ENCODE data around the gene HNF1B.
"Not testable (repeated sequence)": the region's sequence is repeated elsewhere in the genome, so short reads cannot be mapped to it uniquely, and the experiment has no call there.

HNF1B gene

DNA sequence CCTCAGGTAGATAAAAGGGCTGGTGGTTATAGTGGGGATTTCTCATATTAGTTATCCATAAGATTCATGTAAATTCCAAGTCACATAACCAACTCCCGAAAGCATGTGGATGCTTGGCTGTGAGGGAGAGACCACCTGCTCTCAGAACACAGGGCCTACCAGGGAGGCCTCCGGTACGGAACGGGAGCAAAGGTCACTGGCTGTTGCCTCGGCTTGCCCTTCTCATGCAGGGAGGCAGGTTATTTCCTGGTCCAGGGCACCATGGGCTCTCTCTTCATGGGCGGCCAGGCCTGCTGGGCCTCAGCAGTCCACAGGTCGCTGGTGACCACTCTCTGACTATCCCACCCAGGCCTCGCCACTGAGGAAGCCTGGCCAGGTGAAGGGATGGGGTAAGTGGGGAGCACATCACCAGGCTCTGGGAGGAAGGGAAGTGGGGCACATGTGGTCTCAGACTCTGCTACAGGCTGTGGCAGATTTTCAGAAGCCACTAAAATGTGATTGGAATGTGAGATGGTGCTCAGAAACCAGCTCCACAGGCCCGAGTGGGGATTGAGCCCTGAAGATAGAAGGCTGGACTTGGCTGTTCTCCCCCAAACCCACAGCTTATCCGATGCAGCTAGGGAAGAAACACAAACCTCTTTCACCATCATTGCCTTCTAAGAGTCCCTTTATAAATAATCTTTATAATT lies 45.4 kb downstream of the HNF1B start:
- no peak for DNase-seq

DNA sequence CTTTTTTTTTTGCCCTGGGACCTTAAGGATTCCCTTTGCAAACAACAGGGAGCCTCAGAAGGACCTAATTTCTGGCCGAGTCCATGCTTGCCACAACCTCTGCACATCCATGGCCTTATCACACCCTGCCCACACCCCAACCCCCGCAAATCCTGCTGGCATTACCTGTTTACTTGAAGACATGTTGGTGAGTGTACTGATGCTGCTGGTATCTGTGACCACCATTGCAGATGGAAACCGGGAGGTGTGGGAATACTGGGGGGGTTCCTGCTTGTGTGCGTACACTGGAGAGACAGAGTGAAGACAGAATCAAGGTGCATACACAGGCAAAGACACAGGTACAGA lies 46.0 kb downstream of the HNF1B start:
- DNase-seq = no peak

DNA sequence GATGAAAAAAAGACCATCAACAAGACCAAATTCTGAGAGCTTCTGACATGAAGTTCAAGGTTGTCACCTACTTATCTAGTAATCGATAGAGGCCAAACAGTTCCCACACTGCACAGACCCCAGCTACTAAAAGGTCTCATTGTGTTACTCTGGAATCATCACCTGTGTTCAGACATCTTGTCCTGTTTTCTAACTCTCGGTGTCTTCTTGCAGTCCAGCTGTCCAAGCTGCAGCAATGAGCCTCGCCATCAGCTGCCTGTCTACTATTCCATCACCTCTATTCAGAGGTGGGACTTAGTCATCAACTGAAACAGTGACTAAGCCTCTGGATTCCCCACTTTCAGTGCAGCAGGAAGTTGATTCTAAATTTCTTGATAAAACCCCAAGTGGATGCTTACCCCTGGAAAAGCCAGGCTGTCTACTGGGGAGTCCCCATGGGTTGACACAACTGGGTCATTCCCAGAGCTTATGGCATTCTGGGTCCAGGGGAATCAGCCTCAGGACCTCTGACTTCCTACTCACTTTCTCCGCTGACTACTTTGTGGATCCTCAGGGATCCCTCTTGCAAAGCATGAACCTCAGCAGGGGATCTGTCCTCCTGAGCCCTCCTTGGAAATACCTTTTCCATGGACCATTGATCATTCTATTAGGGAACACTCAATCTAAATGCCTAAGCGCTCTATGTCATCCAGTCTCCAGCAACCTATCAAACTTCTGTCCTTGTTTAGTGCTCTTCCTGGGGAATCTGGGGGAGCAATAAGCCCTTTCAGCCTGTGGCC lies 46.5 kb downstream of the HNF1B start:
- DNase-seq = no peak

DNA sequence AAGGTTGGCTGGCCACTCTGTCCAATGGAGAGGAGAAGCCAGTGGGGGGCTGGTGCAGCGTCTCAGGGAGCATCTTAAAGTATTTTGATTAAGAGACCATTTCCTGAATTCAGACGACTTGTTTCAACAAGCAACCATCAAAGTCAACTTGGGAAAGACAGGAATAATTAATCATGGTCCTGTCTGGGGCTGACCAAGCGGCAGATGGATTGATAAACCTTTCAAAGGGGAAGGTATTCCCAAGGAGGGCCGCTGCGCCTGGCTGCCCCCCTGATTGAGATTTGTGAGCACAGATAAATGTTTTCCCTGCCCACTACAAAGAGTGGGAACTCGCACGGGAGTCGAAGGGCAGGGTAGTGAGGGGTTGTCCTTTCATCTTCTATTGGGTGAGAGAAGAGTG lies 47.5 kb downstream of the HNF1B start:
- no peak for DNase-seq

DNA sequence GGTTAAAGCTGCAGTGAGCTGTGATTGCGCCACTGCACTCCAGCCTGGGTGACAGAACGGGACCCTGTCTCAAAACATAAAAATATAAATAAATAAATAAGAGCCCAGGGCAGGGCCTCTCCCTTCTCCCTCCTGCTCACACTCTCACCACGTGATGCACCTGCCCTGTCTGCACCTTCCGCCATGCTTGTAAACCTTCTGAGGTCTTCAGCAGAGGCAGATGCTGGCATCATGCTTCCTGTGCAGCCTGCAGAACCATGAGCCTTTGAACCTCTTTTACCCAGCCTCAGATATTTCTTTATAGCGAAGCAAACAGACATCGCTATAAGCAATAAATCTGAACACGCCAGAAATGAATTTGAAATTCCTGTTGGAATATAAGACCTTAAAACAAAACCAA lies 48.5 kb downstream of the HNF1B start:
- DNase-seq = no peak

DNA sequence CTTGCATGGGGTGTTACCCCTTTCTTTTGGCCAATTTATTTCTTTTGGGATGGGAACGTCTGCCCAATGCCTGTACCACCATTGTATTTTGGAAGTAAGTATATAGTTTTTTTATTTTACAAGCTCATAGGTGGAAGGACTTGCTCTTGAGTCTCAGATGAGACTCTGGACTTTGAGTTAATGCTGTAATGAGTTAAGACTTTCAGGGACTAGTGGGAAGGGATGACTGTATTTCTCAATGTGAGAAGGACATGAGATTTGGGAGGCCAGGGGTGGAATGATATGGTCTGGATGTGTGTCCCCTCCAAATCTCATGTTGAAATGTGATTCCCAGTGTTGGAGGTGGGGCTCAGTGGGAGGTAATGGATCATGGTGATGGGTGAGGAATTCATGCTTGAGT lies 49.1 kb downstream of the HNF1B start:
- DNase-seq = no peak

DNA sequence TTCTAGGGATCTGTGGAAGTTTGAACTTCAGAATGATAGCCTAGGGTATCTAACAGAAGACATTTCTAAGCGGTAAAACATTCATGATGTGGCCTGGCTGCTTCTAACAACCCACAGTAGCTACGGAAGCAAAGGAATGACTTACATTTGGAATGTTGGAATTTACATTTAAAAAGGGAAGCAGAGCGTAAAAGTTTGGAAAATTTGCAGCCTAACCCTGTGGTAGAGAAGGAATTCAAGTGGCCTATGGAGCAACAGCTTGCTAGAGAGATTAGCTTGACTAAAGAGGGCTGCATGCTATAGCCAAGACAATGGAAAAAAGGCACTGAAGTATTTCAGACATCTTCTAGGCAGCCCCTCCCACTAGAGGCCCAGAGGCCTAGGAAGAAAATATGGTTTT lies 50.1 kb downstream of the HNF1B start:
- DNase-seq = no peak

DNA sequence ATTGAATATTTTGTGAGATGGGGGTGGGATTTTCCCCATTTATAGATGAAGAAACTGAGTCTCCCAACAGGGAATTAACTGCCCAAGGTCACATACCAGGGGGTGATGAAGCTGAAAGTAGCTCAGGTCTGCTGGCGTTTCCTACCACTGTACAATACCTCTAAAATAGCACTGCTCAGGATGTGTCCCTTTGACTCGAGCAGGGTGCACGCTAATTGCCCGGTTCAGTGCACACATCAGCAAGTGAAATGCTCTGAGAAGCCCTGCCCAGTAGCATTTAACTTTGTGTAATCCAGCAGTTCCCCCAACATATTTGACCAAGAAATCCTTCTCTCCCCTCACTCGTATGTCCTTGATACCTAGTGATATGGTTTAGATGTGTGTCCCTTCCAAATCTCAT lies 51.5 kb downstream of the HNF1B start:
- no peak for DNase-seq

DNA sequence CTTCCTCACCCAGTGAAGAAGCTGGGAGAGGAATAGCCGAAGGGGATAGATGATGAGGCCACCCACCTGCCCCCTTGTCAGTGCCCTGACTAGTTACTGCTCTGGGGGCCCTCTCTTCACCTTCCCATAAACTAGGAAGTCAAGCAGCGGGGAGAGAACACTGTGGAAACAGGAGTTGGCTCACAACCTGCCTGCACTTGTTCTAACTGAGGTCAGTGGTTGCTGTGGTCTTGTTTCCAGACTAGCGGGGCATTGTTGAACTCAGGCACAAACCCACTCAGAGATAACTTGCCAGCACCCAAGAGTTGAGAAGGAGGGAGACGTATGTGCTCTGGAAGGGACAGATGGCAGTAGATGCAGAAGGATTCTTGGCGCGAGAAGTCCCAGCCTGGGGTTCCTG lies 53.1 kb downstream of the HNF1B start:
- no peak for DNase-seq

DNA sequence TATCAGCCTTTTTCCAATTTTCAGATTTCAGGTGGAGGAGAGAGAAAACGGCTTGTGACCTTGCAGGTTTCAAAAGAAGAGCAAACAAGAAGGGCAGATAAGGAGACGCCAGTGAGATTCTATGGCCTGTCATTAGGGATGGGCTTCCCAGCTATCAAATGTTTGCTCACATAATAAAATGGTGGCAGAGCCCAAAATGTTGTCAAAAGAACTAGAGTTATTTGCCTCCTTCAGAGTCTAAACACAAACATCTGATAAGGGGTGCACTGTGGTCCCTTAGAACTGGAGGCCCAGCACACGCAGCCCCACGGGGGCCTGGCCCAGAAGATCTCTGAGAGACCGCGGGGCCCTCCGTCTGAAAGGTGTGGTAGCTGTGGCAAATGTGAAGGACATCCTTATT lies 55.5 kb downstream of the HNF1B start:
- DNase-seq = no peak

DNA sequence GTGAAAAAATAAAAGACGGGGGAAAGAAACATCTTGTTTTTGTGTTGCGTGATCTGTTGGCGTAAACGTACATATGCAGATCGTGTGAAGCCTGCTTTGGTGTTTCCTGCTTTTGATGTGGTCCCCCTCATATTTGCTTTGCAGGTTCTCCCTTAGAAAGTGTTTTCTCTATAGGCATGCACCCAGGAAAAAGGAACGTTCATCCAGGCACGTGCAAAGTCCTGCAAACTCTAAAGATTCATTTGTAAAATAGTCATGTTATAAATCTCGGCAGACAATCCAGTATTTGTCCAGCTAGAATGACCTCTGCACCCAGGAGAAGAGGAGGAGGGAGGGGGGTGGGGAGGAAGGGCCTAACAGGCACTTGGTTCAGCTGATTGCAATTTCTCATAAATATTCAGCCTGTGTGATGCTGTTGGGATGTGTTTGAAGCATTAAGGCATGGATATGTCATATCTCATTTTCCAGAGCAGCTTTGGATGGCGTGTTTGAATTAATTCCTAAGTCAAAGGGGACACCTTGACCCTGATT lies 61.3 kb downstream of the HNF1B start:
- no peak for DNase-seq

DNA sequence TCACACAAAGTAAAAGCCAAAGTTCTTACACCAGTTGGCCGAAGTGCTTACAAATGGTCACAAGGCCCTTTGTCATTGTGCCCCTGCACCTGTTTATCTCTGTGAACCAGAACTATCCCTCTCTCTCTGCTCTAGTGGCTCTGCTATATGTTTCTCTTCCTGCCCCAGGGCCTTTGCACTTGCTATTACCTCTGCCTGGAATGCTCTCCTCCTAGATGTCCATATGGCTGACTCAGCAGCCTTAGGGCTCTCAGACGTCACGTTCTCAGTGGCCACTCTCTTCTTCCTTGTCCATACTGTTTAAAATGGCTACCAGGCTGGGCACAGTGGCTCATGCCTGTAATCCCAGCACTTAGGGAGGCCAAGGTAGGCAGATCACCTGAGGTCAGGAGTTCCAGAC lies 62.9 kb downstream of the HNF1B start:
- DNase-seq = no peak

DNA sequence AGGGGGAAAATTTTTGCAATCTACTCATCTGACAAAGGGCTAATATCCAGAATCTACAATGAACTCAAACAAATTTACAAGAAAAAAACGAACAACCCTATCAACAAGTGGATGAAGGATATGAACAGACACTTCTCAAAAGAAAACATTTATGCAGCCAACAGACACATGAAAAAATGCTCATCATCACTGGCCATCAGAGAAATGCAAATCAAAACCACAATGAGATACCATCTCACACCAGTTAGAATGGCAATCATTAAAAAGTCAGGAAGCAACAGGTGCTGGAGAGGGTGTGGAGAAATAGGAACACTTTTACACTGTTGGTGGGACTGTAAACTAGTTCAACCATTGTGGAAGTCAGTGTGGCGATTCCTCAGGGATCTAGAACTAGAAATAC lies 64.9 kb downstream of the HNF1B start:
- not testable (repeated sequence) for DNase-seq

DNA sequence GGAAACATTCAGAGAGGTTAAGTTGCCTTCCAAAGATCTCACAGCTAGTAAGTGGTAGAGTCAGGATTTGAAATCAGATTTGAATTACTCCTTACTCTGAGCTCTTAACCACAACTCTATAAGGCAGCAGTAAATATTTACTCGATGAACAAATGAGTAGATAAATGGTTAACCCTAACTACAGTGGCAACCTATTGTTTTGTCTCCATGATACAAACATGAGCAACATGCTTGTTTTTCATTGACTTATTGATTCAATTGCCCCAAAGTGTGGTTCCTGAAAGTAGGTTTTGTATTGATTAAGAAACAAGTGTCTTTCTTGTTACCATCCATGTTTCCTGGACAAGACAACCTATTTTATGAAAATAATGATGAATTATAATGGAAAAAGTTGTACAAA lies 66.8 kb downstream of the HNF1B start:
- DNase-seq = no peak

DNA sequence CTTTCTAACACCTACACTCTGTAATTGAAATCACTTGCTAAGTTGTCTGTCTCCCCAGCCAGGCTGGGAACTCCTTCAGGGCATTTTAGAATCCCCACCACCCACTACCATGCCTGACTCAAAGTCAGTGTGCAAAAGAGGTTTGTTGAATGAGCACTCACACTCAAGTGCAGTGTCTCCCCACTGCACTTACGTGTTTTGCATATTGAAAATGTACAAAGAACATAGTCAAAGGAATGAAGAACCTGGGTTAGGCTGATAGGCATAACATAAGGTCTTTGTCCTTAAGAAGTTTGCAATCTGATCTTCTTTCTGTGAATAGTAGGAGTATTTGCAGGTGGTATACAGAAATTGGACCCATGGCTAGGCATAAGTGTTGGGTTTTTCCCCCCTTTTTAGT lies 67.8 kb downstream of the HNF1B start:
- no peak for DNase-seq

DNA sequence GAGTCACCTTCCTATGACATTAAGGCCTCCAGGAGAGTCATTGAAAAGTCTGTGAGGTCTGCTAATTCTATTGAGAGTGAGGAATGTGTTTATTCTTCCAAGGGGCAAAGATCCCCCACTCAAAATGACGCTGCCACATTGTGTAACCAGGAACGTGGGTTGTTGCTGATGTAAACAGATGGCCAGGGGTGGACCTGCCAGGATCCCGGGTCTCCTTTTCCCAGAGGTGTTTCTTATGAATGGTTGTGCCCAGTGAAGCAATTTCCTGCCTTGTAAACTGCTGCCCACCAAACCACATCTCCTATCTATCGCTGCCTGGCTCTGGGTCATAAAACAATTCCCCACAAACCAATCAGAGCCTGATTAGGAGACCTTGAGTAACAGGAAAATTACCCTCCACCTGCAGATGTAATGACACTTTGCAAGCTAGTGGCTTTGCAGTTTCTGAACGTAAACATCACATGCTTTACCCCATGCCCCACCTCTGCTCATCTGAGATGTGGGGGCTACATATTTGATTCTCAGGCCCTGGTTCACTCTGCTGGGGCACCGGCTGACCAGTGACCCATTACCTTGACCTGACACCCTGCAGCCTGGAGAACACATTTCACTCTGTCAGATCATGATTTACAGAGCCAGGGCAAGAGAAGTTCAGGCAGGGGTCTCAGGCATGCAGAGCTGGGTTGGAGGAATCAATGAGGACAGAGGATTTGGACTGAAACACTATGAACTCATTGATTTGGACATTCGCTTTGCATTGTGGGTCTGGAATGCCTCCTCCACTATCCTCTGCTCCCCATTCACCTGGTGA lies 68.5 kb downstream of the HNF1B start:
- no peak for DNase-seq

DNA sequence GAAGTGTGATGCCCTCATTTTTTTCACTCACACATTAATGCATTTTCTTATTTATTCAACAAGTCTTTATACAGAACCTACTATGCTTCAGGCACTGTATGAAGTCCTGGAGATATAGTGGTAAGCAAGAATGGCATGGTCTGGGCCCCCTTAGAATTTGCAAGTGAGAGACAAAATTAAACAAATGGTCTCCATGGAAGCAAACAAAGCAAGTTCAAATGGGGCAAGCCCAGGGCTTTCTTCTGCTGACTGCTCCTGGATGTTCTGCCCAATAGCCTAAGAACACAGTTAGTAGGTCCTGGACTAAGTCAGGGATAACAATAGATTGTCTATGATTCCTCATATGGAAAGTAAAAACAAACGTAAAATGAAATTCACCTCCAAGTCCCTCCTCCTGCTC lies 70.3 kb downstream of the HNF1B start:
- DNase-seq = no peak

DNA sequence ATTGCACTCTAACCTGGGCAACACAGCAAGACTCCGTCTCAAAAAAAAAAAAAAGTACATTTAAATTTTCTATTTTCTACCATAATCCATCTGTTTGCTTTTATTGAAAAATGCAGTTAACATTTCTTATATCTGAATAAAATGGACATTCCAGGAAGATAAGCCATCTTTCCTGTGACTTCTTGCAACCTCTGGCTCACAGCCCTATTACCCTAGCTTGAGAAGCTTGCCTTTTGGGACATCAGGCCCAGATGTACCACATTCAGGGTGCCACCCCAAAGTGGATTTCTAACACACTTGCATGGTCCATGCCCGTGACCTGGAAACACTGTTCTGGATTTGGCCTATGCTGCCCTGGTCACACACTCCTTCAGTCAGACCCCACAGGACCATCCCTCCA lies 71.5 kb downstream of the HNF1B start:
- no peak for DNase-seq

DNA sequence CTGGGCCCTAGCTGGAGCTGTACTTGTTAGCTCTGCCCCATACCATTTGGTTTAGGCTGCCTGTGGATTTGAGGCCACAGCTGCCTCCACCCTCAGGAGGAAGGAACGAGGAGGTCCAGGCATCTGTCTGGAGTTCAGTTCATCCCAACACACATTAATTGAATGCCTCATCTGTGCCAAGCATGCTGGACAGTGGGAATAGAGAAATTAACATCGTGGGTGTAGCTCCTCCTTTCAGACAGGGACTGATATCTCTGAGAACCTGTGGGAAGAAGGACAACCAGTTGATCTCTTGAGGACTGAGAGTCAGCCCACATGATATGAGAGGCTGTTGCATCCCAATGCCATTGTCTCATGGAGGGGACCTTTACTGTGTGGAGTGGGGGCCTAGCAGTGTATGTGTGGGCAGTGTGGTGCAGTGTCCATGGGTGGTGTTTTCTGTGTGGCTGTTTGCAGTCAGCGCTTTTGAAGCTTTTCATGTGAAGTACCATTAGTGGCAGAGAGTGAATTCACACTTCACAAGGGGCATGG lies 72.2 kb downstream of the HNF1B start:
- DNase-seq = no peak

DNA sequence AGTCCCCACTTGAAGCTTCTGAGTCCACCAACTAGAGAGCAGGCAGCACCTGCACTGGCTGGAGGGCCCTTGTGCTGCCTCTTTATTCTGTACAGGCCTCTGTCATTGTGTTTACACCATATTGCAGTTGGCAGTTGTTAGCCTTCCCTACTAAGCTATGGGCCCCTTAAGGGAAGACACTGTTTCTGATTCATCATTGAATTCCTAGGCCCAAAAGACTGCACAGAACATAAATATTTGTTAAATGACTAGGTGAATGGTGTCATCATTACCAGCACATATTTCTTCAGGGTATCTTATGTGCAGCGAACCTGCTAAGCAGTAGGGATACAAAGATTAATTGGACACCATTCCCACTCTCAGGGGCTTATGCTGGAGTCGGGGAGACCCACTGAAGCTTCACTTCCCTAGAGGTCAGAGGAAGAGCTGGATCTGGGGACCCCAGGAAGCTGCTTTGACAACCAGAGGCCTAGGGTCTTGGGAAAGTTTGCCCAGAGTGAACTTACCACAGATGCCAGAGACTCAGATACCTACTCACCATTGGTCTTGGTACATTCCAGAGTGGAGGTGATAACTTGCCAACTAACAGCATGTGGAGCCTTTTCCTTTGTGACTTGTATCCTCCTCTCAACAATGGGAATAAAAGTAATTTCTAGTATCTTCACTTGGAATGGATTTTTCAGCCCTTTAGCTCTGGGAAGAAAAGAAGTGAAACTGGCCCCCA lies 72.9 kb downstream of the HNF1B start:
- no peak for DNase-seq

DNA sequence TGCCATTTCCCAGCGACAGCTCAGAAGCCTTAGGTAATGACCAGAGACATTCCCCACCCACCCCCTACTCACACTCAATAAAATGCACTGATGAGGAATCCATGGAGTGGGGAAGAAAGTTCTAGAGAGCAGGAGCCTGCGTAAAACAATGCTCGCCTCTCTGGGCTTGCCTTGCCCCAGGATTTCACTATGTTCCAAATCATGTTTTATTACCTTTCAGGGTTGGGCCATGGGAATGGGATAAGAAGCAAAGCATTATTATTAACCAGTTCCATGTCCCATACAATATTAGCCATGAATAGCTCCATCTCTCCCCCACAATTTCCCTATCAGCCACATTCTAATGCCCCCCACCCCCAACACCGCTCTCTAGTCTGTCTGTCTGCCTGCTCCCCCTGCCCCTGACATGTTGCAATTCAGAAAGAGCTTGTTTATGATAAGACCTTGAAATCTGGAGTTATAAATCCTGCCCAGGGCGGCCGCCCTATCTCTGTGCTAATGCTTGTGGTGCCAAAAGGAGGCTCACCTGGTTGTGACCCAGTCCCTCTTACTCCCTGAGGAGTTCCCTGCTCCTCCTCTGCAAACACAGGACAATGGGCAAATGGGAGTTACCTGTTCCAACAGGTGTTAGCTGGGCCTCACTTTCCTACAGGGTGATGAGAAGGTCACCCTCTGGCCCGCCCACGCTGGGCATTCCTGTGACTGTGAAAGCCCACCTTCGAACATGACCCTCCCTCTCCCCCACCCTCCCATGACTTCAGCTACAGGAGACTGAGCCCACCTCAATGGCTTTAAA lies 73.6 kb downstream of the HNF1B start:
- DNase-seq = no peak

DNA sequence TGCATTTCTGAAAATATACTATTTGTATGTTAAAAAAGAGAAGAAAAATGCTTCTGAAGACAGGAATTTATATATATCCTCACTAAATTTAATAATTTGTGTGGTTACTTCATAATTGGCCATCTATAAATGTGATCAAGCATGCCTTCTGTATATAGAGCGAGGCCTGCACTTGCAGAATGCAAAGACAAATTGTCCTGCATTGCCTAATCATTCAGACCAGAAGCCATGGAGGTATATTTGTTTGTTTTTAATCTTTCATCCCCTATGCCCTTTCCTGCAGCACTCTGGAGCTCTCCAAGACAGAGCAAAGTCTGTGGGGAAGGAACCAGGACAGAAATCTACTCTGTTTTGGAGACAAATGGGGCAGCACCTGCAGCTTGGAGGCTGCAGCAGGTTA lies 77.8 kb downstream of the HNF1B start:
- DNase-seq = no peak
